ENCODE measurements around the gene CDC42BPG.
A peak's percentile ranks its signal among the peaks of the same experiment; 100 is the strongest.

Gene CDC42BPG

GRCh38 chr11:64856382-64857227 lies 12.2 kb upstream of the CDC42BPG start:
- Histone ChIP-seq H3K9me3 (ENCODE audit: control insufficient read depth, low read length) (no peaks in the 10 kb centered on the region), H3K36me3 (ENCODE audit: control insufficient read depth, insufficient read depth, low read length) (peaks cover 46% of the 10 kb centered on the region), H3K27me3 (replicated peaks; ENCODE audit: control insufficient read depth, insufficient read depth, low read length, poor library complexity, severe bottlenecking) (no peaks in the 10 kb centered on the region), H3K4me1 (ENCODE audit: control insufficient read depth, insufficient read depth, low read length, poor library complexity, severe bottlenecking) (peaks cover 94% of the 10 kb centered on the region), H3K4me3 (ENCODE audit: insufficient read depth, low read depth, low read length, poor library complexity, severe bottlenecking) (peak overlapping the region; percentile 10), H3K27ac (ENCODE audit: insufficient read depth, low read length, poor library complexity, severe bottlenecking) (peak overlapping the region; percentile 81)
- DNase-seq, result peak in 1 of 3 donors; percentile 47

GRCh38 chr11:64855596-64856304 lies 11.3 kb upstream of the CDC42BPG start:
- H3K4me3 ChIP-seq (ENCODE audit: insufficient read depth, low read depth, low read length, poor library complexity, severe bottlenecking), result no peak overlapping the region
- peak overlapping the region; percentile 81 for H3K27ac ChIP-seq (ENCODE audit: insufficient read depth, low read length, poor library complexity, severe bottlenecking)
- H3K4me1 ChIP-seq (ENCODE audit: control insufficient read depth, insufficient read depth, low read length, poor library complexity, severe bottlenecking), result peaks cover 96% of the 10 kb centered on the region
- H3K27me3 ChIP-seq (replicated peaks; ENCODE audit: control insufficient read depth, insufficient read depth, low read length, poor library complexity, severe bottlenecking), result no peaks in the 10 kb centered on the region
- no peak for DNase-seq
- peaks cover 47% of the 10 kb centered on the region for H3K36me3 ChIP-seq (ENCODE audit: control insufficient read depth, insufficient read depth, low read length)
- H3K9me3 ChIP-seq (ENCODE audit: control insufficient read depth, low read length), result no peaks in the 10 kb centered on the region

- Histone ChIP-seq H3K9me3 (ENCODE audit: control insufficient read depth, low read length) (no peaks in the 10 kb centered on the region), H3K4me1 (ENCODE audit: control insufficient read depth, insufficient read depth, low read length, poor library complexity, severe bottlenecking) (peaks cover 94% of the 10 kb centered on the region), H3K4me3 (ENCODE audit: insufficient read depth, low read depth, low read length, poor library complexity, severe bottlenecking) (no peak overlapping the region), H3K36me3 (ENCODE audit: control insufficient read depth, insufficient read depth, low read length) (peaks cover 47% of the 10 kb centered on the region), H3K27me3 (replicated peaks; ENCODE audit: control insufficient read depth, insufficient read depth, low read length, poor library complexity, severe bottlenecking) (no peaks in the 10 kb centered on the region), H3K27ac (ENCODE audit: insufficient read depth, low read length, poor library complexity, severe bottlenecking) (peak overlapping the region; percentile 81)
- DNase-seq, result peak in 2 of 3 donors; percentile 52 to 53
These were observed 10.4 kb upstream of the CDC42BPG start for GRCh38 chr11:64854534-64855502.

GRCh38 chr11:64854157-64854533 lies 9.7 kb upstream of the CDC42BPG start:
- Histone ChIP-seq H3K27ac (ENCODE audit: insufficient read depth, low read length, poor library complexity, severe bottlenecking) (peak overlapping the region; percentile 81), H3K4me1 (ENCODE audit: control insufficient read depth, insufficient read depth, low read length, poor library complexity, severe bottlenecking) (peaks cover 90% of the 10 kb centered on the region), H3K9me3 (ENCODE audit: control insufficient read depth, low read length) (no peaks in the 10 kb centered on the region), H3K36me3 (ENCODE audit: control insufficient read depth, insufficient read depth, low read length) (peaks cover 47% of the 10 kb centered on the region), H3K4me3 (ENCODE audit: insufficient read depth, low read depth, low read length, poor library complexity, severe bottlenecking) (peak overlapping the region; percentile 26), H3K27me3 (replicated peaks; ENCODE audit: control insufficient read depth, insufficient read depth, low read length, poor library complexity, severe bottlenecking) (no peaks in the 10 kb centered on the region)
- DNase-seq, result no peak

GRCh38 chr11:64853709-64854108 lies 9.3 kb upstream of the CDC42BPG start:
- no peaks in the 10 kb centered on the region for H3K9me3 ChIP-seq (ENCODE audit: control insufficient read depth, low read length)
- DNase-seq, result no peak
- H3K4me1 ChIP-seq (ENCODE audit: control insufficient read depth, insufficient read depth, low read length, poor library complexity, severe bottlenecking), result peaks cover 90% of the 10 kb centered on the region
- peak overlapping the region; percentile 81 for H3K27ac ChIP-seq (ENCODE audit: insufficient read depth, low read length, poor library complexity, severe bottlenecking)
- peaks cover 47% of the 10 kb centered on the region for H3K36me3 ChIP-seq (ENCODE audit: control insufficient read depth, insufficient read depth, low read length)
- H3K4me3 ChIP-seq (ENCODE audit: insufficient read depth, low read depth, low read length, poor library complexity, severe bottlenecking), result peak overlapping the region; percentile 26
- H3K27me3 ChIP-seq (replicated peaks; ENCODE audit: control insufficient read depth, insufficient read depth, low read length, poor library complexity, severe bottlenecking), result no peaks in the 10 kb centered on the region

GRCh38 chr11:64852804-64853509 lies 8.5 kb upstream of the CDC42BPG start:
- peak overlapping the region; percentile 26 for H3K4me3 ChIP-seq (ENCODE audit: insufficient read depth, low read depth, low read length, poor library complexity, severe bottlenecking)
- peaks cover 91% of the 10 kb centered on the region for H3K4me1 ChIP-seq (ENCODE audit: control insufficient read depth, insufficient read depth, low read length, poor library complexity, severe bottlenecking)
- peaks cover 47% of the 10 kb centered on the region for H3K36me3 ChIP-seq (ENCODE audit: control insufficient read depth, insufficient read depth, low read length)
- peak overlapping the region; percentile 81 for H3K27ac ChIP-seq (ENCODE audit: insufficient read depth, low read length, poor library complexity, severe bottlenecking)
- H3K9me3 ChIP-seq (ENCODE audit: control insufficient read depth, low read length), result no peaks in the 10 kb centered on the region
- no peaks in the 10 kb centered on the region for H3K27me3 ChIP-seq (replicated peaks; ENCODE audit: control insufficient read depth, insufficient read depth, low read length, poor library complexity, severe bottlenecking)
- DNase-seq, result no peak

- H3K4me1 ChIP-seq (ENCODE audit: control insufficient read depth, insufficient read depth, low read length, poor library complexity, severe bottlenecking), result peaks cover 86% of the 10 kb centered on the region
- no peaks in the 10 kb centered on the region for H3K9me3 ChIP-seq (ENCODE audit: control insufficient read depth, low read length)
- H3K27me3 ChIP-seq (replicated peaks; ENCODE audit: control insufficient read depth, insufficient read depth, low read length, poor library complexity, severe bottlenecking), result no peaks in the 10 kb centered on the region
- H3K27ac ChIP-seq (ENCODE audit: insufficient read depth, low read length, poor library complexity, severe bottlenecking), result peak overlapping the region; percentile 81
- H3K4me3 ChIP-seq (ENCODE audit: insufficient read depth, low read depth, low read length, poor library complexity, severe bottlenecking), result no peak overlapping the region
- peaks cover 45% of the 10 kb centered on the region for H3K36me3 ChIP-seq (ENCODE audit: control insufficient read depth, insufficient read depth, low read length)
- DNase-seq, result no peak
These were observed 7.4 kb upstream of the CDC42BPG start for GRCh38 chr11:64851831-64852351.

- peak; percentile 60 to 61 (median 60) for DNase-seq
These were observed 6.6 kb upstream of the CDC42BPG start for GRCh38 chr11:64850979-64851567.

More at GRCh38 chr11:64850979-64851567, 6.6 kb upstream of the CDC42BPG start:
- peak overlapping the region; percentile 81 for H3K27ac ChIP-seq (ENCODE audit: insufficient read depth, low read length, poor library complexity, severe bottlenecking)
- H3K36me3 ChIP-seq (ENCODE audit: control insufficient read depth, insufficient read depth, low read length), result peaks cover 37% of the 10 kb centered on the region
- H3K9me3 ChIP-seq (ENCODE audit: control insufficient read depth, low read length), result no peaks in the 10 kb centered on the region
- H3K4me3 ChIP-seq (ENCODE audit: insufficient read depth, low read depth, low read length, poor library complexity, severe bottlenecking), result no peak overlapping the region
- peaks cover 78% of the 10 kb centered on the region for H3K4me1 ChIP-seq (ENCODE audit: control insufficient read depth, insufficient read depth, low read length, poor library complexity, severe bottlenecking)
- H3K27me3 ChIP-seq (replicated peaks; ENCODE audit: control insufficient read depth, insufficient read depth, low read length, poor library complexity, severe bottlenecking), result no peaks in the 10 kb centered on the region

Data from effector memory CD4-positive, alpha-beta T cell (primary cell).